ENCODE data around the gene GALNT13.

The GALNT13 gene

GRCh38 chr2:154428022-154428421 is 556.3 kb downstream of the GALNT13 start:
- no peak for DNase-seq (ENCODE audit: low read depth)
- no peak overlapping the region for H3K4me3 ChIP-seq (ENCODE audit: low read depth, low read length)
- no peak for TF ChIP-seq CTCF (IDR thresholded peaks at IDR 0.05; ENCODE audit: insufficient read depth, low read depth, low read length, missing control alignments)

- DNase-seq (ENCODE audit: low read depth): no peak
- TF ChIP-seq CTCF (IDR thresholded peaks at IDR 0.05; ENCODE audit: insufficient read depth, low read depth, low read length, missing control alignments): no peak
- H3K4me3 ChIP-seq (ENCODE audit: low read depth, low read length): no peak overlapping the region
These were observed 561.3 kb downstream of the GALNT13 start for GRCh38 chr2:154433010-154433409.

GRCh38 chr2:154437104-154437503 is 565.4 kb downstream of the GALNT13 start:
- no peak for DNase-seq (ENCODE audit: low read depth)
- H3K4me3 ChIP-seq (ENCODE audit: low read depth, low read length): no peak overlapping the region
- no peak for TF ChIP-seq CTCF (IDR thresholded peaks at IDR 0.05; ENCODE audit: insufficient read depth, low read depth, low read length, missing control alignments)

- no peak overlapping the region for H3K4me3 ChIP-seq (ENCODE audit: low read depth, low read length)
- no peak for DNase-seq (ENCODE audit: low read depth)
- no peak for TF ChIP-seq CTCF (IDR thresholded peaks at IDR 0.05; ENCODE audit: insufficient read depth, low read depth, low read length, missing control alignments)
These were observed 567.4 kb downstream of the GALNT13 start for GRCh38 chr2:154439156-154439555.

GRCh38 chr2:154443919-154444318 is 572.2 kb downstream of the GALNT13 start:
- H3K4me3 ChIP-seq (ENCODE audit: low read depth, low read length): no peak overlapping the region
- TF ChIP-seq CTCF (IDR thresholded peaks at IDR 0.05; ENCODE audit: insufficient read depth, low read depth, low read length, missing control alignments): no peak
- DNase-seq (ENCODE audit: low read depth): no peak

- H3K4me3 ChIP-seq (ENCODE audit: low read depth, low read length): no peak overlapping the region
- DNase-seq (ENCODE audit: low read depth): no peak
- TF ChIP-seq CTCF (IDR thresholded peaks at IDR 0.05; ENCODE audit: insufficient read depth, low read depth, low read length, missing control alignments): no peak
These were observed 574.6 kb downstream of the GALNT13 start for GRCh38 chr2:154446324-154446723.

GRCh38 chr2:154447727-154448418 is 576.2 kb downstream of the GALNT13 start:
- DNase-seq (ENCODE audit: low read depth): no peak
- no peak overlapping the region for H3K4me3 ChIP-seq (ENCODE audit: low read depth, low read length)
- no peak for TF ChIP-seq CTCF (IDR thresholded peaks at IDR 0.05; ENCODE audit: insufficient read depth, low read depth, low read length, missing control alignments)

Measured in GM12865 (cell line).